H9 (cell line): Measurements from ENCODE around the gene PKD2L2. TPM values are rescaled to one million over a fixed set of nuclear protein-coding genes. Genes with fewer than 3 reads are reported as not detected.

Source experiments
- DNase-seq: peaks from one replicate; pipeline ENCODE4 v3.0.0-alpha.2; 2017
- H2AFZ ChIP-seq: one replicate; pipeline ENCODE4 v1.6.1; 2013; ENCODE audit warnings: mild to moderate bottlenecking, low read length, control low read depth, moderate library complexity
- H2AK5ac ChIP-seq: 2 replicates; pipeline ENCODE4 v1.6.1; 2013; ENCODE audit warnings: low read length, control low read depth, mixed read lengths; ENCODE audit not compliant: insufficient read length
- H2BK120ac ChIP-seq: one replicate; pipeline ENCODE4 v1.6.1; 2013; ENCODE audit warnings: low read depth, mild to moderate bottlenecking, low read length, control low read depth, inconsistent platforms; ENCODE audit not compliant: poor library complexity, severe bottlenecking
- H2BK12ac ChIP-seq: 2 replicates; pipeline ENCODE4 v1.6.1; 2013; ENCODE audit warnings: low read length, control low read depth, mixed read lengths, low read depth; ENCODE audit not compliant: insufficient read length
- H2BK15ac ChIP-seq: 2 replicates; pipeline ENCODE4 v1.6.1; 2013; ENCODE audit warnings: low read depth, low read length, control low read depth
- H2BK20ac ChIP-seq: one replicate; pipeline ENCODE4 v1.6.1; 2013; ENCODE audit warnings: low read depth, mild to moderate bottlenecking, low read length, control low read depth, inconsistent platforms; ENCODE audit not compliant: poor library complexity, severe bottlenecking
- H2BK5ac ChIP-seq: 2 replicates; pipeline ENCODE4 v1.6.1; 2013; ENCODE audit warnings: low read length, control low read depth, mixed read lengths; ENCODE audit not compliant: insufficient read length
- H3K14ac ChIP-seq: 2 replicates; pipeline ENCODE4 v1.6.1; 2013; ENCODE audit warnings: low read length, control low read depth; ENCODE audit not compliant: insufficient read depth
- H3K18ac ChIP-seq: 2 replicates; pipeline ENCODE4 v1.6.1; 2013; ENCODE audit warnings: low read depth, mild to moderate bottlenecking, mixed read lengths, low read length, control low read depth; ENCODE audit not compliant: insufficient read length
- H3K23ac ChIP-seq: 2 replicates; pipeline ENCODE4 v1.6.1; 2013; ENCODE audit warnings: low read length, control low read depth, mixed read lengths, low read depth; ENCODE audit not compliant: insufficient read length
- H3K23me2 ChIP-seq: 2 replicates; pipeline ENCODE4 v1.6.1; 2013; ENCODE audit warnings: low read depth, mild to moderate bottlenecking, mixed read lengths, low read length, control low read depth; ENCODE audit not compliant: insufficient read length, poor library complexity, severe bottlenecking
- H3K27ac ChIP-seq: 2 replicates; pipeline ENCODE4 v1.5.1; 2013; ENCODE audit warnings: low read length, control low read depth, mixed read lengths, low read depth; ENCODE audit not compliant: insufficient read length
- H3K27me3 ChIP-seq: 2 replicates; pipeline ENCODE4 v1.6.1; 2013; ENCODE audit warnings: low read length, control low read depth, inconsistent platforms; ENCODE audit not compliant: insufficient read depth
- H3K4ac ChIP-seq: 2 replicates; pipeline ENCODE4 v1.6.1; 2013; ENCODE audit warnings: low read depth, mild to moderate bottlenecking, control low read depth, inconsistent platforms, low read length, moderate library complexity
- H3K4me1 ChIP-seq: 2 replicates; pipeline ENCODE4 v1.6.1; 2013; ENCODE audit warnings: low read length, control low read depth, inconsistent platforms; ENCODE audit not compliant: insufficient read depth
- H3K4me2 ChIP-seq: 2 replicates; pipeline ENCODE4 v1.6.1; 2013; ENCODE audit warnings: low read length, control low read depth, mixed read lengths; ENCODE audit not compliant: insufficient read length, insufficient read depth
- H3K56ac ChIP-seq: 2 replicates; pipeline ENCODE4 v1.6.1; 2013; ENCODE audit warnings: low read depth, mild to moderate bottlenecking, mixed read lengths, low read length, control low read depth; ENCODE audit not compliant: insufficient read length
- H3K79me1 ChIP-seq: 2 replicates; pipeline ENCODE4 v1.6.1; 2013; ENCODE audit warnings: low read depth, mild to moderate bottlenecking, moderate library complexity, low read length, control low read depth, inconsistent platforms; ENCODE audit not compliant: insufficient read depth, poor library complexity, severe bottlenecking
- H3K79me2 ChIP-seq: 2 replicates; pipeline ENCODE4 v1.6.1; 2013; ENCODE audit warnings: low read length, control low read depth, inconsistent platforms; ENCODE audit not compliant: insufficient read depth
- H3K9ac ChIP-seq: 2 replicates; pipeline ENCODE4 v1.6.1; 2013; ENCODE audit warnings: low read length, control low read depth, mixed read lengths; ENCODE audit not compliant: insufficient read length; ENCODE audit errors: extremely low read depth
- H3K9me3 ChIP-seq: one replicate; pipeline ENCODE4 v1.6.1; 2013; ENCODE audit warnings: low read depth, low read length, inconsistent platforms; ENCODE audit not compliant: control insufficient read depth
- H3T11ph ChIP-seq: one replicate; pipeline ENCODE4 v1.6.1; 2013; ENCODE audit warnings: mild to moderate bottlenecking, low read length, control low read depth, inconsistent platforms
- H4K20me1 ChIP-seq: one replicate; pipeline ENCODE4 v1.6.1; 2013; ENCODE audit not compliant: control insufficient read depth, insufficient read length, insufficient read depth
- H4K5ac ChIP-seq: 2 replicates; pipeline ENCODE4 v1.6.1; 2013; ENCODE audit warnings: low read depth, mild to moderate bottlenecking, mixed read lengths, low read length, control low read depth; ENCODE audit not compliant: insufficient read length
- H4K8ac ChIP-seq: replicated peaks from 2 replicates; pipeline ENCODE4 v1.6.1; 2013; ENCODE audit warnings: low read length, control low read depth, mixed read lengths, low read depth; ENCODE audit not compliant: insufficient read length
- H4K91ac ChIP-seq: 2 replicates; pipeline ENCODE4 v1.6.1; 2013; ENCODE audit warnings: low read depth, mild to moderate bottlenecking, moderate library complexity, mixed read lengths, low read length, control low read depth; ENCODE audit not compliant: insufficient read length
- H3K27ac Mint-ChIP-seq, 3 experiments: 2 replicates in 2 of 3; 3 replicates in 1 of 3; pipeline ENCODE4 v1.8.0; 2020 to 2021; ENCODE audit warnings: mixed read lengths in 3 of 3, mild to moderate bottlenecking in 1 of 3, moderate library complexity in 1 of 3
- H3K27me3 Mint-ChIP-seq: 2 replicates; pipeline ENCODE4 v1.8.0; 2021; ENCODE audit warnings: low read depth, mild to moderate bottlenecking, moderate library complexity, mixed read lengths
- H3K36me3 Mint-ChIP-seq, 3 experiments: 2 replicates in 2 of 3; 3 replicates in 1 of 3; pipeline ENCODE4 v1.8.0; 2020 to 2021; ENCODE audit warnings: low read depth in 3 of 3, mixed read lengths in 3 of 3; ENCODE audit not compliant: insufficient read depth in 1 of 3
- H3K4me1 Mint-ChIP-seq, 2 experiments: 2 replicates each; pipeline ENCODE4 v1.8.0; 2020; ENCODE audit warnings: mixed read lengths in 2 of 2
- H3K4me3 Mint-ChIP-seq, 2 experiments: 2 replicates in 1 of 2; 3 replicates in 1 of 2; pipeline ENCODE4 v1.8.0; 2020 to 2021; ENCODE audit warnings: mild to moderate bottlenecking in 2 of 2, mixed read lengths in 2 of 2, moderate library complexity in 1 of 2
- H3K9me3 Mint-ChIP-seq, 2 experiments: 2 replicates in 1 of 2; 3 replicates in 1 of 2; pipeline ENCODE4 v1.8.0; 2020; ENCODE audit warnings: mild to moderate bottlenecking in 2 of 2, mixed read lengths in 2 of 2, moderate library complexity in 1 of 2
- WGBS: extraction: QIAGEN DNeasy Blood & Tissue Kit; methylation state at CpG from one replicate; pipeline ENCODE4 v1.1.7; 2013; ENCODE audit warnings: missing lambda C conversion rate, low lambda C conversion rate, mixed read lengths; ENCODE audit not compliant: insufficient read length; ENCODE audit errors: extremely low coverage; 5-methylcytosine and 5-hydroxymethylcytosine counted together
- long read RNA-seq: library from polyadenylated mRNA; unstranded; transcript quantifications from one replicate; pipeline ENCODE4 v2.0.0, GENCODE V29; 2020
- total RNA-seq: library from RNA; stranded (reverse); gene quantifications from 2 replicates; pipeline ENCODE4 v1.2.1, GENCODE V29; 2021
- TF ChIP-seq, protein P1 (sequence below): fragments of 200-600 bp; sonication (generic); conservative IDR thresholded peaks from 3 replicates; pipeline ENCODE4 v1.8.0; 2021; ENCODE audit warnings: antibody characterized with exemption, mild to moderate bottlenecking

Gene PKD2L2
- total RNA-seq = not detected in 2 replicates
- long read RNA-seq = 0 reads

DNA sequence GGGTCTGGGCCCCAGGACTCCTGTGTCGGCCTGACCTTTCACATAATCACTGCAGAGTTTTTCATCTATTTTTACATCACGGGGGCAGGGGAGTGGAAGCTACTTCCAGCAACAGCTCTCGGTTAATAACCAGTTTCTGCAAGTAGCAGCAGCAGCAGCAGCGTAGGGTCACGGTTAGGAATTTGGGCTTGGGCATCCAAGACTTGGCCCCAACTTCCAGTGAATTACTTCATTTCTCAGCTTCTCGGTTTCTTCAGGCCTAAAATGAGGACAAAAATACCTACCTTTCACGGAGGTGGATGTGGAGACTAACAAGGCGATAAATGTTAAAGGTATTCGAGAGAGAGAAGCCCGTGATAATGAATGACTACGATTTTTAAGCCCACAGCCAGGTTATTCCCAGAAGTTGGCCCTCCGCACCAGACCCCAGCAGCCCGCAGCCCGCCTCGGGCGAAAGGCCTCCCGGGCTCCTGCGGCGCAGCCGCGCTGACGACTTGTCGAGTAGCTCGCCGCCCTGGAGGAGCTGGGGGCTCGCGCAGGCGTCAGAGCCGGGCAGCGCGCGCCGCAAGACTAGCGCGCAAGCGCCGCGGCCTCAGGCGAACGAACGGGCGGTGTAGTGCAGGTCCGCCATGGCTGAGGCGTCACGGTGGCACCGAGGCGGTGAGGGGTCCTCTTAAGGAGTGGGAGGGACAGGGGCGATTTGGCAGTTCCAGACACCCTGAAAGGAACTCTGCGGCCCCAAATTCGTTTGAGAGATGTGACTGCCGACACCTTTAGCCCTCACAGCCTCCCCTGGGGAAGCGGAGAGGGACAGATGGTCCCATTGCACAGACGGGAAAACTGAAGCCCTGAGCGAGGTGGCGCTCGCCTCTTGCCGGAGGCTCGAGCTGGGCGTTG is at the start of gene PKD2L2:
TSS of gene PKD2L2 (plus strand) at position 595 of the 897 bp plus-strand sequence. CDS start at position 630, 35 bp downstream.
- H3K79me1 ChIP-seq = no peaks in the 10 kb centered on the region
- peak within 1 kb of the TSS; percentile 19 for H4K5ac ChIP-seq
- H2BK20ac ChIP-seq = no peak within 1 kb of the TSS
- WGBS = no CpG with 5 or more reads among the region's 59 CpGs
- no peaks in the 10 kb centered on the region for H3K4me1 ChIP-seq
- H3K4me2 ChIP-seq = peak within 1 kb of the TSS; percentile 54
- no peaks in the 10 kb centered on the region for H4K20me1 ChIP-seq
- H3K27me3 Mint-ChIP-seq = no peaks in the 10 kb centered on the region
- peak; percentile 81 for DNase-seq
- no peak within 1 kb of the TSS for H3K23ac ChIP-seq
- H3K14ac ChIP-seq = no peak within 1 kb of the TSS; the same call in 1 of the 2 replicates
- H3K4me1 Mint-ChIP-seq = peaks cover 5 to 16% of the 10 kb centered on the region in 2 experiments
- H3K9me3 ChIP-seq = no peaks in the 10 kb centered on the region
- no peak within 1 kb of the TSS for H2BK5ac ChIP-seq
- H3K18ac ChIP-seq = no peak within 1 kb of the TSS
- no peak within 1 kb of the TSS for H3K4me3 Mint-ChIP-seq
- H3K36me3 Mint-ChIP-seq = no peaks in the 10 kb centered on the region
- no peak within 1 kb of the TSS for H4K91ac ChIP-seq
- no peak within 1 kb of the TSS for H3T11ph ChIP-seq
- H3K4ac ChIP-seq = no peak within 1 kb of the TSS
- no peak within 1 kb of the TSS for H3K27ac ChIP-seq
- no peak within 1 kb of the TSS for H2BK12ac ChIP-seq
- no peaks in the 10 kb centered on the region for H3K23me2 ChIP-seq
- H3K9me3 Mint-ChIP-seq = no peaks in the 10 kb centered on the region
- H2BK120ac ChIP-seq = no peak within 1 kb of the TSS
- H3K79me2 ChIP-seq = no peaks in the 10 kb centered on the region
- no peak within 1 kb of the TSS for H4K8ac ChIP-seq
- peak within 1 kb of the TSS in 2 of 3 experiments; percentile 37 to 41; a peak in 3 of 7 replicates for H3K27ac Mint-ChIP-seq
- H2AK5ac ChIP-seq = no peak within 1 kb of the TSS
- H3K9ac ChIP-seq = peak within 1 kb of the TSS; percentile 59
- TF ChIP-seq, protein P1, sequence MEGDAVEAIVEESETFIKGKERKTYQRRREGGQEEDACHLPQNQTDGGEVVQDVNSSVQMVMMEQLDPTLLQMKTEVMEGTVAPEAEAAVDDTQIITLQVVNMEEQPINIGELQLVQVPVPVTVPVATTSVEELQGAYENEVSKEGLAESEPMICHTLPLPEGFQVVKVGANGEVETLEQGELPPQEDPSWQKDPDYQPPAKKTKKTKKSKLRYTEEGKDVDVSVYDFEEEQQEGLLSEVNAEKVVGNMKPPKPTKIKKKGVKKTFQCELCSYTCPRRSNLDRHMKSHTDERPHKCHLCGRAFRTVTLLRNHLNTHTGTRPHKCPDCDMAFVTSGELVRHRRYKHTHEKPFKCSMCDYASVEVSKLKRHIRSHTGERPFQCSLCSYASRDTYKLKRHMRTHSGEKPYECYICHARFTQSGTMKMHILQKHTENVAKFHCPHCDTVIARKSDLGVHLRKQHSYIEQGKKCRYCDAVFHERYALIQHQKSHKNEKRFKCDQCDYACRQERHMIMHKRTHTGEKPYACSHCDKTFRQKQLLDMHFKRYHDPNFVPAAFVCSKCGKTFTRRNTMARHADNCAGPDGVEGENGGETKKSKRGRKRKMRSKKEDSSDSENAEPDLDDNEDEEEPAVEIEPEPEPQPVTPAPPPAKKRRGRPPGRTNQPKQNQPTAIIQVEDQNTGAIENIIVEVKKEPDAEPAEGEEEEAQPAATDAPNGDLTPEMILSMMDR = no peak
- H2AFZ ChIP-seq = no peak within 1 kb of the TSS
- no peaks in the 10 kb centered on the region for H3K27me3 ChIP-seq
- H3K56ac ChIP-seq = no peak within 1 kb of the TSS
- no peak within 1 kb of the TSS for H2BK15ac ChIP-seq
